GM12891 (cell line): ENCODE measurements around the gene AP2M1.
A peak's percentile ranks its signal among the peaks of the same experiment; 100 is the strongest.
"Not testable (repeated sequence)": the region's sequence is repeated elsewhere in the genome, so short reads cannot be mapped to it uniquely, and the experiment has no call there.

ENCODE experiments used
- DNase-seq: peaks from one replicate; pipeline ENCODE4 v3.0.0; 2011; ENCODE audit warnings: low spot score; ENCODE audit not compliant: insufficient read length
- FAIRE-seq: peaks from 2 replicates; lab custom pipeline; 2011; peaks lifted over from hg19 to GRCh38; lab: Jason Lieb, UNC
- PAX5 ChIP-seq: IDR thresholded peaks from 2 replicates; pipeline ENCODE4 v1.6.1; 2011; ENCODE audit warnings: low read length, moderate library complexity, mild to moderate bottlenecking; ENCODE audit not compliant: insufficient read depth, severe bottlenecking
- POLR2A ChIP-seq: IDR thresholded peaks from 2 replicates; pipeline ENCODE4 v1.6.1; 2011; ENCODE audit warnings: low read depth, low read length, control low read depth
- POLR2AphosphoS5 ChIP-seq: IDR thresholded peaks from 2 replicates; pipeline ENCODE4 v1.6.1; 2011; ENCODE audit warnings: low read depth, low read length, control low read depth
- POU2F2 ChIP-seq: IDR thresholded peaks from 2 replicates; pipeline ENCODE4 v1.6.1; 2011; ENCODE audit warnings: low read depth, mild to moderate bottlenecking, control low read depth, low read length, moderate library complexity
- SPI1 ChIP-seq: IDR thresholded peaks from 2 replicates; pipeline ENCODE4 v1.6.1; 2011; ENCODE audit warnings: low read depth, low read length, control low read depth
- TAF1 ChIP-seq: IDR thresholded peaks from 2 replicates; pipeline ENCODE4 v1.6.1; 2011; ENCODE audit warnings: low read depth, low read length, control low read depth

Gene AP2M1

GRCh38 chr3:184142199-184142598, 32.5 kb upstream of the AP2M1 start:
- DNase-seq: no peak
- no peak for TF ChIP-seq POU2F2
- TF ChIP-seq TAF1: no peak
- no peak for TF ChIP-seq SPI1
- no peak for TF ChIP-seq POLR2A
- no peak for TF ChIP-seq POLR2AphosphoS5
- no peak for TF ChIP-seq PAX5
- FAIRE-seq: no peak

- TF ChIP-seq PAX5: no peak
- TF ChIP-seq TAF1: no peak
- no peak for TF ChIP-seq POU2F2
- TF ChIP-seq POLR2A: no peak
- TF ChIP-seq SPI1: no peak
- no peak for TF ChIP-seq POLR2AphosphoS5
- no peak for DNase-seq
- FAIRE-seq: no peak
These were observed 31.3 kb upstream of the AP2M1 start for GRCh38 chr3:184143327-184143726.

GRCh38 chr3:184144505-184144904, 30.1 kb upstream of the AP2M1 start:
- FAIRE-seq (no peak), DNase-seq (no peak)
- TF ChIP-seq POU2F2 (no peak), TAF1 (no peak), SPI1 (no peak)

DNA sequence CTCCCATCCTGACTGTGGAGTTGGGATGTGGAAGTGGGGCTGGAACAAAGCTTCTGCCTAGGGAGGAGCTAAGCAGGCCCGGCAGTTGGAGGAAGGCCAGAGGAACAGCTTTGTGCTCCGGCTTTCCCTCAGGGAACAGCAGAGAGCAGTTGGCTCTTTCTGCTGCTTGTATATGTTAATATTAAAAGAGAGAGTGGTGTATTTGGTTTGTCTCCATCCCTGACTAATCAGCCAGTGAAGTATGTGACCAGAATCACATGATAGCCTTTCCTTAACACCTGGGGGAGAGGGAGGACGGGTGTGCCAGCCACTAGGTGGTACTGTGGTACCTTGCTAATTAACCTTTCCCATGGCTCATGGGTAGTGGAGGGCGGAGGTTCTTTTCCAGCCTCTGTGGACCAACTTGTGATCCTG, 29.5 kb upstream of the AP2M1 start:
- no peak for DNase-seq
- TF ChIP-seq POLR2AphosphoS5: no peak
- no peak for TF ChIP-seq POLR2A
- no peak for TF ChIP-seq PAX5
- no peak for TF ChIP-seq SPI1
- no peak for TF ChIP-seq TAF1
- no peak for TF ChIP-seq POU2F2
- FAIRE-seq: peak; percentile 33

- TF ChIP-seq POLR2AphosphoS5: no peak; the same call in 1 of the 2 replicates
- TF ChIP-seq POU2F2: no peak
- TF ChIP-seq POLR2A: 0 out of 2 replicates have a peak, but pooled peaks have one; percentile 20
- FAIRE-seq: no peak
- no peak for DNase-seq
These were observed 28.8 kb upstream of the AP2M1 start for GRCh38 chr3:184145751-184146270.

GRCh38 chr3:184148076-184148475, 26.6 kb upstream of the AP2M1 start:
- DNase-seq: no peak
- FAIRE-seq: no peak
- TF ChIP-seq PAX5 (no peak), POLR2A (no peak), TAF1 (no peak), POLR2AphosphoS5 (no peak), SPI1 (no peak), POU2F2 (no peak)

GRCh38 chr3:184149123-184149522, 25.5 kb upstream of the AP2M1 start:
- FAIRE-seq: no peak

GRCh38 chr3:184149770-184150169, 24.9 kb upstream of the AP2M1 start:
- DNase-seq, FAIRE-seq: not testable (repeated sequence)

More at GRCh38 chr3:184149123-184149522, 25.5 kb upstream of the AP2M1 start:
- TF ChIP-seq SPI1 (no peak), POLR2AphosphoS5 (no peak), POU2F2 (no peak), TAF1 (no peak), PAX5 (no peak), POLR2A (no peak)
- DNase-seq: no peak

DNA sequence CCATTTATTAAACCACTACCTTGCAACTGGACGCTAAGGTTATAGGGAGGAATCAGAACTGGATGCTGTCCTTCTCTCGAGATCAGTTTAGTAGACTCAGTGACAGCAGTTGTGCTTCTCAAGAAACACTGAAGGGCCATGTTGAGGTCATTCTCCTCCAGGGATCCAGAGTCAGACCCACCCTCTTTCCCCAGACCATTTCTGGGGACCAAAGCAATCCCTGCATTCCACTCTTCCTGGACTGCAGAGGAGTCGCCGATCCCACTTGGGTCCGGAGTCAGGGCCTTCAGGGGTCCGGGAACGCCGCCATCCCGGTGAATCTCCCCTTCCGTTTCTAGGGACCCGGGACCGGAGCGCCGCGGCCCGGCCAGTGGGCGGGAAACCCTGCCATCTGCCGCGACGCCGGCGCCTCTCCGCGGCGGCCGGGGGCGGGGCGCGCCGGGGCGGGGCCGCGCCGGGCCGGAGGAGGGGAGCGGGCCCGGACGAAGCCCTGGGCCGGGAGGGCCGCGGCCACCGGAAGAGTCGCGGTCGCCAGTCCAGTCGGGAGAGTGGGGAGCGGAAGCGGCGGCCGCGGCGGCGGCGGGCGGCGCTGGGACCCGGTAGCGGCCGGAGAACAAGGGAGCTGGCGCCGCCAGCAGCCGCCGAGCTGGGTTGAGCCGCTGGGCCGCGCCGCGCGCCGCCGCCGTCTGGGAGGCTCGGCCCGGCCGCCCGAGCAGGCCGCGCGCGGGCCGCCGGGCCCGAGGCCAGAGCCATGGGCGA, 19.6 kb upstream of the AP2M1 start, which contains the start of gene DVL3:
TSS of gene DVL3 (plus strand) at position 493 of the 759 bp plus-strand sequence. CDS start at position 752, 259 bp downstream.
- no peak for TF ChIP-seq TAF1
- no peak for TF ChIP-seq POLR2A
- no peak for TF ChIP-seq SPI1
- DNase-seq: peak; percentile 75
- peak; percentile 71 for FAIRE-seq
